ENCODE measurements around the gene KRT71. TPM values are rescaled to one million over a fixed set of nuclear protein-coding genes. Genes with fewer than 3 reads are reported as not detected.

The KRT71 gene
- polyA plus RNA-seq, 1 donor from 2014 or later, result not detected

DNA sequence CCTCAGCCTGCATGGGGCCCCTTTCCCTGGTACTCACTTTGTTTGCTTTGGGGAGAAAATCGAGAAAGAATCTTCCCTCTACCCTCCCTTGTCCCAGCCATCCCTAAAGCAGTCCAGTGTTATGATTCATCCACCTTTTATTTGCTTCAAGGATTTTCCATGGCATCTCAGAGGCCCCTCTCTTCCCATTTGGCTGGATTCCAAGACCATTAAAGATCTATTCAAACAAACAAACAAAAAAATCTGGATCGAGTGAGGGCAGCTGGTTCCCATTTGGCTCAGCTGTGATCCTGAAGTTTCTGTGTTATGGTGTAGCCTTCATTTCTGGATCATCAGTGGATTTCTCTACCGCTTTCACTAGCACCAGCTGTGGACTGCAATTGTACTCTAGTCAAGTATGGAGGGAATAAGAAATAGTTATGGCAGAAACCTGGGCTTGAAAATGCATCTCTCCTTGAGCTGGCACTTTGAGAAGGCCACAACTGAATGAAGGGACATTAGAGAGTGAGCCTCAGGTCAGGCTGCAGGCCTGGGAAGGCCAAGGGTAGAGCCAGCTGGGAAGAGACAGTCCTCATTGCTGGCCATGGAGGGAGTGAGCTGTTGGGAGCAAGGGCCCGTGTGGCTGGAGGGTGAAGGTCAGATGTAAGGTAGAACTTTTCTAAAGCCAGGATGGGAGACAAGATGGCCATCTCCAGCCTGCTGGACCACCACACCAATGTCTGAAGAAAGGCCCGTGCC is 13.7 kb downstream of the KRT71 start:
- no peaks in the 10 kb centered on the region for H4K20me1 ChIP-seq (ENCODE audit: insufficient read depth)
- no peaks in the 10 kb centered on the region for H3K79me2 ChIP-seq (replicated peaks; ENCODE audit: insufficient read depth, low read length)
- no peak overlapping the region for H2AFZ ChIP-seq (ENCODE audit: low read depth, low read length)
- H3K4me3 ChIP-seq (ENCODE audit: low read length), result no peak overlapping the region
- no peaks in the 10 kb centered on the region for H3K9me3 ChIP-seq (ENCODE audit: low read length)
- no peaks in the 10 kb centered on the region for H3K27me3 ChIP-seq (ENCODE audit: insufficient read depth, low read depth, low read length)
- H3K9me2 ChIP-seq (ENCODE audit: insufficient read depth, low read length), result no peaks in the 10 kb centered on the region
- H3K9ac ChIP-seq (ENCODE audit: low read length), result no peak overlapping the region
- no peaks in the 10 kb centered on the region for H3K36me3 ChIP-seq (ENCODE audit: insufficient read depth, low read length)
- H3K27ac ChIP-seq (ENCODE audit: low read length), result no peak overlapping the region
- H3F3A ChIP-seq (ENCODE audit: insufficient read depth, low read length, poor library complexity, severe bottlenecking), result no peaks in the 10 kb centered on the region
- no peak overlapping the region for H3K4me2 ChIP-seq (ENCODE audit: low read length)
- no peak for TF ChIP-seq MXI1 (conservative IDR thresholded peaks at IDR 0.05; ENCODE audit: poor library complexity, severe bottlenecking)
- TF ChIP-seq, protein P1, sequence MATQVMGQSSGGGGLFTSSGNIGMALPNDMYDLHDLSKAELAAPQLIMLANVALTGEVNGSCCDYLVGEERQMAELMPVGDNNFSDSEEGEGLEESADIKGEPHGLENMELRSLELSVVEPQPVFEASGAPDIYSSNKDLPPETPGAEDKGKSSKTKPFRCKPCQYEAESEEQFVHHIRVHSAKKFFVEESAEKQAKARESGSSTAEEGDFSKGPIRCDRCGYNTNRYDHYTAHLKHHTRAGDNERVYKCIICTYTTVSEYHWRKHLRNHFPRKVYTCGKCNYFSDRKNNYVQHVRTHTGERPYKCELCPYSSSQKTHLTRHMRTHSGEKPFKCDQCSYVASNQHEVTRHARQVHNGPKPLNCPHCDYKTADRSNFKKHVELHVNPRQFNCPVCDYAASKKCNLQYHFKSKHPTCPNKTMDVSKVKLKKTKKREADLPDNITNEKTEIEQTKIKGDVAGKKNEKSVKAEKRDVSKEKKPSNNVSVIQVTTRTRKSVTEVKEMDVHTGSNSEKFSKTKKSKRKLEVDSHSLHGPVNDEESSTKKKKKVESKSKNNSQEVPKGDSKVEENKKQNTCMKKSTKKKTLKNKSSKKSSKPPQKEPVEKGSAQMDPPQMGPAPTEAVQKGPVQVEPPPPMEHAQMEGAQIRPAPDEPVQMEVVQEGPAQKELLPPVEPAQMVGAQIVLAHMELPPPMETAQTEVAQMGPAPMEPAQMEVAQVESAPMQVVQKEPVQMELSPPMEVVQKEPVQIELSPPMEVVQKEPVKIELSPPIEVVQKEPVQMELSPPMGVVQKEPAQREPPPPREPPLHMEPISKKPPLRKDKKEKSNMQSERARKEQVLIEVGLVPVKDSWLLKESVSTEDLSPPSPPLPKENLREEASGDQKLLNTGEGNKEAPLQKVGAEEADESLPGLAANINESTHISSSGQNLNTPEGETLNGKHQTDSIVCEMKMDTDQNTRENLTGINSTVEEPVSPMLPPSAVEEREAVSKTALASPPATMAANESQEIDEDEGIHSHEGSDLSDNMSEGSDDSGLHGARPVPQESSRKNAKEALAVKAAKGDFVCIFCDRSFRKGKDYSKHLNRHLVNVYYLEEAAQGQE (IDR thresholded peaks at IDR 0.05; ENCODE audit: borderline replicate concordance), result no peak
- no peak for TF ChIP-seq TAF1 (IDR thresholded peaks at IDR 0.05; ENCODE audit: low read depth)

DNA sequence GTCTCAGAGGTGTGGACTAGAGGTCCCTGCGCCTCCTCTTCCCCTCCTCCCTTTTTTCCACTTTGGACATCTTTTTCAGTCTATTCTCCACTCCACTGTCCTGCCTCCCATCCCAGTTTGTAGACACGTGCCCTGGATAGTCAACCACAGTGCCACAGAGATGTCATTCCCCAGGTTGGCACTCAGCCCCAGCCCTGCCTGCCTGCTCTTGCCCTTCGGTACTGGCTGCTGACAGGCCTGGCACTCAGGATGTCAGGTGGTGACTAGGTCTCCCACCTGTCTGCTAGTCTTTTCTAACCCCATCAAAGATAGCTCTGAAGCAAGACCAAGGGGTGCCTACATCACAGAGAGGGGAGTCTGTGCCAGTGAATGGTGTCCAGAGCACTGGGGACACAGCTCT is 15.8 kb downstream of the KRT71 start:
- no peak overlapping the region for H3K4me2 ChIP-seq (ENCODE audit: low read length)
- no peaks in the 10 kb centered on the region for H3K79me2 ChIP-seq (replicated peaks; ENCODE audit: insufficient read depth, low read length)
- no peaks in the 10 kb centered on the region for H4K20me1 ChIP-seq (ENCODE audit: insufficient read depth)

More for the DNA sequence above, 15.8 kb downstream of the KRT71 start:
- no peak for TF ChIP-seq EZH2 (IDR thresholded peaks at IDR 0.05; ENCODE audit: borderline replicate concordance, insufficient read depth, low read length, poor library complexity, severe bottlenecking)
- no peak for TF ChIP-seq POLR2AphosphoS5 (IDR thresholded peaks at IDR 0.05)
- no peak for TF ChIP-seq EP300 (conservative IDR thresholded peaks at IDR 0.05; ENCODE audit: poor library complexity, severe bottlenecking)
- TF ChIP-seq TAF1 (IDR thresholded peaks at IDR 0.05; ENCODE audit: low read depth), result no peak
- TF ChIP-seq, protein P1 (IDR thresholded peaks at IDR 0.05; ENCODE audit: borderline replicate concordance), result no peak
- TF ChIP-seq, protein P2, sequence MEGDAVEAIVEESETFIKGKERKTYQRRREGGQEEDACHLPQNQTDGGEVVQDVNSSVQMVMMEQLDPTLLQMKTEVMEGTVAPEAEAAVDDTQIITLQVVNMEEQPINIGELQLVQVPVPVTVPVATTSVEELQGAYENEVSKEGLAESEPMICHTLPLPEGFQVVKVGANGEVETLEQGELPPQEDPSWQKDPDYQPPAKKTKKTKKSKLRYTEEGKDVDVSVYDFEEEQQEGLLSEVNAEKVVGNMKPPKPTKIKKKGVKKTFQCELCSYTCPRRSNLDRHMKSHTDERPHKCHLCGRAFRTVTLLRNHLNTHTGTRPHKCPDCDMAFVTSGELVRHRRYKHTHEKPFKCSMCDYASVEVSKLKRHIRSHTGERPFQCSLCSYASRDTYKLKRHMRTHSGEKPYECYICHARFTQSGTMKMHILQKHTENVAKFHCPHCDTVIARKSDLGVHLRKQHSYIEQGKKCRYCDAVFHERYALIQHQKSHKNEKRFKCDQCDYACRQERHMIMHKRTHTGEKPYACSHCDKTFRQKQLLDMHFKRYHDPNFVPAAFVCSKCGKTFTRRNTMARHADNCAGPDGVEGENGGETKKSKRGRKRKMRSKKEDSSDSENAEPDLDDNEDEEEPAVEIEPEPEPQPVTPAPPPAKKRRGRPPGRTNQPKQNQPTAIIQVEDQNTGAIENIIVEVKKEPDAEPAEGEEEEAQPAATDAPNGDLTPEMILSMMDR (IDR thresholded peaks at IDR 0.05; ENCODE audit: poor library complexity, severe bottlenecking), result no peak
- TF ChIP-seq SMC3 (conservative IDR thresholded peaks at IDR 0.05; ENCODE audit: poor library complexity), result no peak
- TF ChIP-seq MXI1 (conservative IDR thresholded peaks at IDR 0.05; ENCODE audit: poor library complexity, severe bottlenecking), result no peak
- TF ChIP-seq RAD21 (conservative IDR thresholded peaks at IDR 0.05), result no peak
- Histone ChIP-seq H3K4me3 (ENCODE audit: low read length) (no peak overlapping the region), H3K9ac (ENCODE audit: low read length) (no peak overlapping the region), H3K27ac (ENCODE audit: low read length) (no peak overlapping the region), H3F3A (ENCODE audit: insufficient read depth, low read length, poor library complexity, severe bottlenecking) (no peaks in the 10 kb centered on the region), H2AFZ (ENCODE audit: low read depth, low read length) (no peak overlapping the region), H3K27me3 (ENCODE audit: insufficient read depth, low read depth, low read length) (no peaks in the 10 kb centered on the region), H3K9me3 (ENCODE audit: low read length) (no peaks in the 10 kb centered on the region), H3K9me2 (ENCODE audit: insufficient read depth, low read length) (no peaks in the 10 kb centered on the region), H3K36me3 (ENCODE audit: insufficient read depth, low read length) (no peaks in the 10 kb centered on the region)
